ENCODE data around the gene CTH. TPM values are rescaled to one million over a fixed set of nuclear protein-coding genes. Genes with fewer than 3 reads are reported as not detected.
"Not testable (repeated sequence)": the region's sequence is repeated elsewhere in the genome, so short reads cannot be mapped to it uniquely, and the experiment has no call there.

The CTH gene
- total and polyA plus RNA-seq, 2 donors from 2014 or later, result 6.5 to 7.5 TPM

DNA sequence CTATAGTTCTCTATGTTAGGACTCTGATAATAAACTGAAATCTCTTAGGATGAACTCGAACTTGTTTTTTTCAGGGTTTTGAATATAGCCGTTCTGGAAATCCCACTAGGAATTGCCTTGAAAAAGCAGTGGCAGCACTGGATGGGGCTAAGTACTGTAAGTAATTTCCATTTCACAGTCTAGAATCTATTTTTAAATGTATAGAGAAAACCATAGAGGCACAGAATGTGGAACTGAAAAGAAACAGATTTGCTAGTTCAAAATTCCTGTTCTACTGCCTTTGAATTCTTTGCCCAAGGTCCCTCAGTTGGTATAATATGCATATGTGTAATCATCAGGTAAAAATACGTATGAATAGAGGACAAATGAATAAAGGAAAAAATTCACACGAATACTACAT lies 4.8 kb downstream of the CTH start:
- no peaks in the 10 kb centered on the region for H3K9me3 ChIP-seq (ENCODE audit: control insufficient read depth in 2 of 3, insufficient read depth in 1 of 3, low read length in 3 of 3)
- no peak overlapping the region for H3K4me3 ChIP-seq (ENCODE audit: low read length in 3 of 3)
- H3K27ac ChIP-seq (ENCODE audit: low read depth in 2 of 2, low read length in 2 of 2), result no peak overlapping the region
- H3K9ac ChIP-seq (ENCODE audit: low read length in 3 of 3), result no peak overlapping the region
- H3K4me1 ChIP-seq (ENCODE audit: control insufficient read depth in 2 of 3, insufficient read depth in 2 of 3, low read depth in 1 of 3, low read length in 3 of 3), result no peaks in the 10 kb centered on the region
- FAIRE-seq, result no peak
- peaks cover 0 to 5% (median 0%) of the 10 kb centered on the region in 3 donors for H3K36me3 ChIP-seq (ENCODE audit: control insufficient read depth in 2 of 3, insufficient read depth in 3 of 3, low read length in 3 of 3)
- DNase-seq, result no peak
- intact Hi-C loops (cut with DNase I), result no loop called here
- TF ChIP-seq, protein P1, sequence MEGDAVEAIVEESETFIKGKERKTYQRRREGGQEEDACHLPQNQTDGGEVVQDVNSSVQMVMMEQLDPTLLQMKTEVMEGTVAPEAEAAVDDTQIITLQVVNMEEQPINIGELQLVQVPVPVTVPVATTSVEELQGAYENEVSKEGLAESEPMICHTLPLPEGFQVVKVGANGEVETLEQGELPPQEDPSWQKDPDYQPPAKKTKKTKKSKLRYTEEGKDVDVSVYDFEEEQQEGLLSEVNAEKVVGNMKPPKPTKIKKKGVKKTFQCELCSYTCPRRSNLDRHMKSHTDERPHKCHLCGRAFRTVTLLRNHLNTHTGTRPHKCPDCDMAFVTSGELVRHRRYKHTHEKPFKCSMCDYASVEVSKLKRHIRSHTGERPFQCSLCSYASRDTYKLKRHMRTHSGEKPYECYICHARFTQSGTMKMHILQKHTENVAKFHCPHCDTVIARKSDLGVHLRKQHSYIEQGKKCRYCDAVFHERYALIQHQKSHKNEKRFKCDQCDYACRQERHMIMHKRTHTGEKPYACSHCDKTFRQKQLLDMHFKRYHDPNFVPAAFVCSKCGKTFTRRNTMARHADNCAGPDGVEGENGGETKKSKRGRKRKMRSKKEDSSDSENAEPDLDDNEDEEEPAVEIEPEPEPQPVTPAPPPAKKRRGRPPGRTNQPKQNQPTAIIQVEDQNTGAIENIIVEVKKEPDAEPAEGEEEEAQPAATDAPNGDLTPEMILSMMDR (IDR thresholded peaks at IDR 0.05; ENCODE audit: borderline replicate concordance, extremely low read depth, insufficient read depth), result no peak
- no peaks in the 10 kb centered on the region for H3K27me3 ChIP-seq (ENCODE audit: control insufficient read depth, insufficient read depth, low read length)

DNA sequence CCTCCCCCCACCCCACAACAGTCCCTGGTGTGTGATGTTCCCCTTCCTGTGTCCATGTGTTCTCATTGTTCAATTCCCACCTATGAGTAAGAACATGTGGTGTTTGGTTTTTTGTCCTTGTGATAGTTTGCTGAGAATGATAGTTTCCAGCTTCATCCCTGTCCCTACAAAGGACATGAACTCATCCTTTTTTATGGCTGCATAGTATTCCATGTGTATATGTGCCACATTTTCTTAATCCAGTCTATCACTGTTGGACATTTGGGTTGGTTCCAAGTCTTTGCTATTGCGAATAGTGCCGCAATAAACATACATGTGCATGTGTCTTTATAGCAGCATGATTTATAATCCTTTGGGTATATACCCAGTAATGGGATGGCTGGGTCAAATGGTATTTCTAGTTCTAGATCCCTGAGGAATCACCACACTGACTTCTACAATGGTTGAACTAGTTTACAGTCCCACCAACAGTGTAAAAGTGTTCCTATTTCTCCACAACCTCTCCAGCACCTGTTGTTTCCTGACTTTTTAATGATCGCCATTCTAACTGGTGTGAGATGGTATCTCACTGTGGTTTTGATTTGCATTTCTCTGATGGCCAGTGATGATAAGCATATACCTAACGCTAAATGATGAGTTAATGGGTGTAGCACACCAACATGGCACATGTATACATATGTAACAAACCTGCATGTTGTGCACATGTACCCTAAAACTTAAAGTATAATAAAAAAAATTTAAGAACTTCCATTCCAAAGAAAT lies 8.1 kb downstream of the CTH start:
- DNase-seq; H3K36me3 ChIP-seq (ENCODE audit: control insufficient read depth in 2 of 3, insufficient read depth in 3 of 3, low read length in 3 of 3); H3K9me3 ChIP-seq (ENCODE audit: control insufficient read depth in 2 of 3, insufficient read depth in 1 of 3, low read length in 3 of 3); intact Hi-C loops (cut with DNase I); H3K27ac ChIP-seq (ENCODE audit: low read depth in 2 of 2, low read length in 2 of 2); H3K4me1 ChIP-seq (ENCODE audit: control insufficient read depth in 2 of 3, insufficient read depth in 2 of 3, low read depth in 1 of 3, low read length in 3 of 3); H3K4me3 ChIP-seq (ENCODE audit: low read length in 3 of 3); H3K27me3 ChIP-seq (ENCODE audit: control insufficient read depth, insufficient read depth, low read length); H3K9ac ChIP-seq (ENCODE audit: low read length in 3 of 3); FAIRE-seq: not testable (repeated sequence)

DNA sequence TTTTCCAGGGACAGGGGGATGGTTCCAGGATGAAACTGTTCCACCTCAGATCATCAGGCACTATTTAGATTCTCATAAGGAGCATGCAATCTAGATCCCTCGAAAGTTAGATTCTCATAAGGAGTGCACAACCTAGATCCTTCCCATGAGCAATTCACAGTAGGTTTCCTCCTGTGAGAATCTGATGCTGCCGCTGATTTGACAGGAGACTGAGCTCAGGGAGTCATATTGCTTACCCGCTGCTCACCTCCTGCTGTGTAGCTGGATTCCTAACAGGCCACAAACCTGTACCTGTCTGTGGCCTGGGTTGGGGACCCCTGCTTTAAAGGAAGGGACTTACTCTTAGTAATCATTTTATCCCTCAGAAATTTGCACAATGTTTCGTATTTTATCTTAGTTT lies 9.3 kb downstream of the CTH start:
- H3K4me3 ChIP-seq (ENCODE audit: low read length in 3 of 3), result no peak overlapping the region
- DNase-seq (no peak), FAIRE-seq (no peak)
- H3K9ac ChIP-seq (ENCODE audit: low read length in 3 of 3), result no peak overlapping the region
- H3K27ac ChIP-seq (ENCODE audit: low read depth in 2 of 2, low read length in 2 of 2), result no peak overlapping the region
- H3K9me3 ChIP-seq (ENCODE audit: control insufficient read depth in 2 of 3, insufficient read depth in 1 of 3, low read length in 3 of 3), result no peaks in the 10 kb centered on the region
- intact Hi-C loops (cut with DNase I), result no loop called here
- TF ChIP-seq, protein P1 (IDR thresholded peaks at IDR 0.05; ENCODE audit: borderline replicate concordance, extremely low read depth, insufficient read depth), result no peak
- peaks cover 0 to 10% (median 0%) of the 10 kb centered on the region in 3 donors for H3K36me3 ChIP-seq (ENCODE audit: control insufficient read depth in 2 of 3, insufficient read depth in 3 of 3, low read length in 3 of 3)
- H3K4me1 ChIP-seq (ENCODE audit: control insufficient read depth in 2 of 3, insufficient read depth in 2 of 3, low read depth in 1 of 3, low read length in 3 of 3), result no peaks in the 10 kb centered on the region
- H3K27me3 ChIP-seq (ENCODE audit: control insufficient read depth, insufficient read depth, low read length), result no peaks in the 10 kb centered on the region

DNA sequence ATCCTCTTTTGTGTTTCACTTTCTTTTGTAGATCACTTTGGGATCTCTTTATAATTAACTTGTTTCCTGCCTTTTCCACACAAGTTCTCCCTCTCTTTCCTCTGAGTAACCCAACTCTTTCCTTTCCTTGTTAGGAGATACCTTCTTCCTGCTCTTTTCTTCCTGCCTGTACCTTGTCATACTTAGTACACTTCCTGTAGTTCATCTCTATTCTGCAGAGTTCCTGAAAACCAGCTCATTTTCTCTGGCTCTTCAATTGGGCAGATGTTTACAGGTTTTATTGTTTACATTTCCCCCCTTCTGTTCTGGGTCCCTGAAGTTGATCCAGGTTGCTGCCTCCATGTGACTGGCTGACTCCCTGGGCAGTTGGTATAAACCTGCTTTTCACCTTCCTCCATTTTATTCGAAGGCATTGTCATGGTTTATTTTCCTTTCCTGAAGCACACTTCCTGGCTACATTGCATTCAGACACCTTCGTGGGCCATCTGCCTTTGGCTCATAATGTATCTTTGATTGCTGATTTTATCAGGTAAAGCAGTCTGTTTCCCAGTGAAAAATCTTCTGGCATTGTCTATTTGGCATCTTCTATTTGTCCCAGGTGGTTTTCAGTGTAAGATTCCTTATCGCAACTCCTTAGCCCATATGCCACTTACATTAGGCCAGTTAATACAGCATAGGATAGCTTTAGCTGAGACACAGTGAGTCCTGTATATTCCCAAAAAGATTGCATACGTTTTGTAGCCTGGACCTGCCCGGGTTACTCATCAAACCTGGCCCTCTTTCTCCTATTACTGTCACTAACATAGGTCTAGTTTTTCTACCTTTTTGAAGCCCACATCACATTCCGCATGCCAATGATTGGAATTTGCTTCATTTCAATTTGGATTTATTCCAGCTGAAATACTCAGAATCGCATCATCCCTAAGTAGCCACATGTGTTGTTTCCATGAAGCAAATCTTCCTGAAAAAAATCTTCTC lies 15.4 kb downstream of the CTH start:
- TF ChIP-seq, protein P1 (IDR thresholded peaks at IDR 0.05; ENCODE audit: borderline replicate concordance, extremely low read depth, insufficient read depth), result no peak
- FAIRE-seq, result no peak
- Histone ChIP-seq H3K27me3 (ENCODE audit: control insufficient read depth, insufficient read depth, low read length) (no peaks in the 10 kb centered on the region), H3K9ac (ENCODE audit: low read length in 3 of 3) (no peak overlapping the region), H3K4me3 (ENCODE audit: low read length in 3 of 3) (no peak overlapping the region), H3K27ac (ENCODE audit: low read depth in 2 of 2, low read length in 2 of 2) (no peak overlapping the region), H3K9me3 (ENCODE audit: control insufficient read depth in 2 of 3, insufficient read depth in 1 of 3, low read length in 3 of 3) (no peaks in the 10 kb centered on the region), H3K36me3 (ENCODE audit: control insufficient read depth in 2 of 3, insufficient read depth in 3 of 3, low read length in 3 of 3) (peaks cover 0 to 14% (median 2%) of the 10 kb centered on the region in 3 donors), H3K4me1 (ENCODE audit: control insufficient read depth in 2 of 3, insufficient read depth in 2 of 3, low read depth in 1 of 3, low read length in 3 of 3) (no peaks in the 10 kb centered on the region)
- intact Hi-C loops (cut with DNase I), result no loop called here
- no peak for DNase-seq

All from kidney (tissue), 14 donors.